Natural killer cell (primary cell): ENCODE results near the gene DDOST. TPM values are rescaled to one million over a fixed set of nuclear protein-coding genes. Genes with fewer than 3 reads are reported as not detected.

Source experiments
- ATAC-seq, 3 donors: fragments of 150-1000 bp in 2 of 3; fragments of 200-7000 bp in 1 of 3; cut with Tn5 transposase; 1 replicate in 1 of 3; 2 replicates in 2 of 3; pipeline ENCODE4 v1.10.0; 2021; ENCODE audit warnings: mild to moderate bottlenecking in 2 of 3, moderate library complexity in 2 of 3
- DNase-seq, 2 donors: peaks; one replicate each; pipeline versions ENCODE4 v3.0.0 to v3.0.0-alpha.2; 2013 to 2021; ENCODE audit warnings: mixed read lengths in 1 of 2
- H3K27ac ChIP-seq: one replicate; pipeline ENCODE4 v1.5.1; 2013; ENCODE audit warnings: mild to moderate bottlenecking, low read length
- H3K27me3 ChIP-seq: one replicate; pipeline ENCODE4 v1.6.1; 2013; ENCODE audit warnings: low read length; ENCODE audit not compliant: control insufficient read depth, insufficient read depth
- H3K36me3 ChIP-seq: one replicate; pipeline ENCODE4 v1.6.1; 2013; ENCODE audit warnings: low read length; ENCODE audit not compliant: control insufficient read depth, insufficient read depth
- H3K4me1 ChIP-seq: one replicate; pipeline ENCODE4 v1.6.1; 2013; ENCODE audit warnings: low read length; ENCODE audit not compliant: control insufficient read depth, insufficient read depth
- H3K4me3 ChIP-seq: one replicate; pipeline ENCODE4 v1.5.1; 2013; ENCODE audit warnings: low read length
- H3K9me3 ChIP-seq: one replicate; pipeline ENCODE4 v1.6.1; 2013; ENCODE audit warnings: low read length; ENCODE audit not compliant: control insufficient read depth, insufficient read depth
- H3K27ac Mint-ChIP-seq, 2 donors: one replicate each; pipeline ENCODE4 v1.8.0; 2022; ENCODE audit warnings: mild to moderate bottlenecking in 2 of 2, mixed read lengths in 2 of 2, moderate library complexity in 1 of 2
- H3K27me3 Mint-ChIP-seq, 2 donors: one replicate each; pipeline ENCODE4 v1.8.0; 2022; ENCODE audit warnings: low read depth in 2 of 2, mixed read lengths in 2 of 2
- H3K36me3 Mint-ChIP-seq: one replicate; pipeline ENCODE4 v1.8.0; 2022; ENCODE audit warnings: mixed read lengths
- H3K4me1 Mint-ChIP-seq, 2 donors: one replicate each; pipeline ENCODE4 v1.8.0; 2022; ENCODE audit warnings: mixed read lengths in 2 of 2
- H3K4me3 Mint-ChIP-seq: one replicate; pipeline ENCODE4 v1.8.0; 2022; ENCODE audit warnings: mild to moderate bottlenecking, moderate library complexity, mixed read lengths
- H3K9me3 Mint-ChIP-seq, 2 donors: one replicate each; pipeline ENCODE4 v1.8.0; 2022; ENCODE audit warnings: mixed read lengths in 2 of 2
- WGBS: methylation state at CpG from one replicate; pipeline ENCODE4 v1.1.7; 2013; ENCODE audit warnings: missing lambda C conversion rate; ENCODE audit not compliant: insufficient coverage; 5-methylcytosine and 5-hydroxymethylcytosine counted together
- intact Hi-C: fragments of 100-400 bp; cut with micrococcal nuclease; formaldehyde crosslinking; loops from one replicate; pipeline ENCODE4 v1.14.2; 2022
- total RNA-seq, 4 donors: library from RNA; stranded (reverse); fragments of 120-200 nt in 1 of 4; gene quantifications; one replicate each; pipeline versions ENCODE4 v1.2.3 to v1.2.4, GENCODE V29; 2013 to 2022
- TF ChIP-seq, protein P1 (sequence below): fragments of 200-600 bp; IDR thresholded peaks from one replicate; pipeline ENCODE4 v1.8.0; 2022; ENCODE audit warnings: antibody characterized with exemption

The DDOST gene
- total RNA-seq, 3 donors from 2014 or later (not counting 1 experiment from before 2014, with no cell fraction given), result 137 to 158 (median 153) TPM

- Histone ChIP-seq H3K9me3 (no peaks in the 10 kb centered on the region), H3K27ac (no peak overlapping the region), H3K27me3 (no peaks in the 10 kb centered on the region), H3K36me3 (no peaks in the 10 kb centered on the region), H3K4me3 (no peak overlapping the region), H3K4me1 (no peaks in the 10 kb centered on the region)
- DNase-seq (no peak), ATAC-seq (no peak)
- intact Hi-C loops, result no loop called here
- no peaks in the 10 kb centered on the region for H3K4me1 Mint-ChIP-seq
- WGBS, result 80% methylated on average over 5 of the region's 5 CpGs
- no peak overlapping the region for H3K27ac Mint-ChIP-seq
- H3K36me3 Mint-ChIP-seq, result no peaks in the 10 kb centered on the region
- no peaks in the 10 kb centered on the region for H3K27me3 Mint-ChIP-seq
- no peak overlapping the region for H3K4me3 Mint-ChIP-seq
- TF ChIP-seq, protein P1, sequence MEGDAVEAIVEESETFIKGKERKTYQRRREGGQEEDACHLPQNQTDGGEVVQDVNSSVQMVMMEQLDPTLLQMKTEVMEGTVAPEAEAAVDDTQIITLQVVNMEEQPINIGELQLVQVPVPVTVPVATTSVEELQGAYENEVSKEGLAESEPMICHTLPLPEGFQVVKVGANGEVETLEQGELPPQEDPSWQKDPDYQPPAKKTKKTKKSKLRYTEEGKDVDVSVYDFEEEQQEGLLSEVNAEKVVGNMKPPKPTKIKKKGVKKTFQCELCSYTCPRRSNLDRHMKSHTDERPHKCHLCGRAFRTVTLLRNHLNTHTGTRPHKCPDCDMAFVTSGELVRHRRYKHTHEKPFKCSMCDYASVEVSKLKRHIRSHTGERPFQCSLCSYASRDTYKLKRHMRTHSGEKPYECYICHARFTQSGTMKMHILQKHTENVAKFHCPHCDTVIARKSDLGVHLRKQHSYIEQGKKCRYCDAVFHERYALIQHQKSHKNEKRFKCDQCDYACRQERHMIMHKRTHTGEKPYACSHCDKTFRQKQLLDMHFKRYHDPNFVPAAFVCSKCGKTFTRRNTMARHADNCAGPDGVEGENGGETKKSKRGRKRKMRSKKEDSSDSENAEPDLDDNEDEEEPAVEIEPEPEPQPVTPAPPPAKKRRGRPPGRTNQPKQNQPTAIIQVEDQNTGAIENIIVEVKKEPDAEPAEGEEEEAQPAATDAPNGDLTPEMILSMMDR, result no peak
- no peaks in the 10 kb centered on the region for H3K9me3 Mint-ChIP-seq
Observed at GRCh38 chr1:20708891-20709290, 47.7 kb upstream of the DDOST start.

DNA sequence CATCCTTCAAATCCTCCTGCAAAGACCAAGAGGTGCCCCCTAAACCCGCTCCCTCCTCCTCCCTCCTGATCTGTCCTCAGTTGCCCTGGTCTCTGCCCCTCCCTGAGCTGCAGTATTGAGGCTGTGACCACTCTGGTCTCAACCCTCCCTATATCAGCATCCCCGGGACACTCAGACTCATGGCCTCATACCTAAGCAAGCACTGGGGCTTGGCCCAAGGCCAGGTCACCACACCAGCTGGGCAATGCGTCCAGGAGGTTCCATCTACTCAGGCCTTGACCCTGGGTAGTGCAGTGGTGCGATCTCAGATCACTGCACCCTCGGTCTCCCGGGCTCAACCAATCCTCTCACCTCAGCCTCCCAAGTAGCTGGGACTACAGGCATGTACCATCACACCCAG, 46.9 kb upstream of the DDOST start:
- WGBS, result 85% methylated on average over 6 of the region's 6 CpGs

GRCh38 chr1:20706841-20707240, 45.7 kb upstream of the DDOST start:
- Histone ChIP-seq H3K4me3 (no peak overlapping the region), H3K36me3 (no peaks in the 10 kb centered on the region), H3K27ac (no peak overlapping the region), H3K9me3 (no peaks in the 10 kb centered on the region), H3K27me3 (no peaks in the 10 kb centered on the region), H3K4me1 (no peaks in the 10 kb centered on the region)
- DNase-seq (no peak), ATAC-seq (no peak)
- WGBS, result 26% methylated on average over 4 of the region's 5 CpGs
- TF ChIP-seq, protein P1, result no peak
- intact Hi-C loops, result no loop called here
- H3K4me1 Mint-ChIP-seq, result no peaks in the 10 kb centered on the region
- H3K27me3 Mint-ChIP-seq, result peaks cover 0 to 3% of the 10 kb centered on the region in 2 donors
- H3K9me3 Mint-ChIP-seq, result no peaks in the 10 kb centered on the region
- H3K27ac Mint-ChIP-seq, result no peak overlapping the region
- no peak overlapping the region for H3K4me3 Mint-ChIP-seq
- H3K36me3 Mint-ChIP-seq, result no peaks in the 10 kb centered on the region

More for the DNA sequence above, 46.9 kb upstream of the DDOST start:
- Histone ChIP-seq H3K27me3 (no peaks in the 10 kb centered on the region), H3K36me3 (no peaks in the 10 kb centered on the region), H3K9me3 (no peaks in the 10 kb centered on the region), H3K4me1 (no peaks in the 10 kb centered on the region), H3K4me3 (no peak overlapping the region), H3K27ac (no peak overlapping the region)
- H3K27me3 Mint-ChIP-seq, result peaks cover 0 to 2% of the 10 kb centered on the region in 2 donors
- H3K4me3 Mint-ChIP-seq, result no peak overlapping the region
- H3K36me3 Mint-ChIP-seq, result no peaks in the 10 kb centered on the region
- intact Hi-C loops, result no loop called here
- no peak overlapping the region for H3K27ac Mint-ChIP-seq
- H3K4me1 Mint-ChIP-seq, result no peaks in the 10 kb centered on the region
- TF ChIP-seq, protein P1, result no peak
- DNase-seq (no peak), ATAC-seq (no peak)
- H3K9me3 Mint-ChIP-seq, result no peaks in the 10 kb centered on the region

GRCh38 chr1:20705203-20705755, 44.1 kb upstream of the DDOST start:
- Mint-ChIP-seq H3K9me3 (no peaks in the 10 kb centered on the region), H3K4me1 (no peaks in the 10 kb centered on the region), H3K4me3 (no peak overlapping the region), H3K36me3 (no peaks in the 10 kb centered on the region), H3K27me3 (peaks cover 0 to 3% of the 10 kb centered on the region in 2 donors), H3K27ac (no peak overlapping the region)
- TF ChIP-seq, protein P1, result no peak
- Histone ChIP-seq H3K27ac (no peak overlapping the region), H3K4me1 (no peaks in the 10 kb centered on the region), H3K27me3 (no peaks in the 10 kb centered on the region), H3K9me3 (no peaks in the 10 kb centered on the region), H3K36me3 (no peaks in the 10 kb centered on the region), H3K4me3 (no peak overlapping the region)
- ATAC-seq, result no peak
- intact Hi-C loops, result no loop called here
- WGBS, result 90% methylated on average over 15 of the region's 15 CpGs
- no peak for DNase-seq
